KMS-11 (cell line): ENCODE measurements around the gene PCNX4.

ENCODE experiments used
- H2AFZ ChIP-seq: fragments of 200-600 bp; sonication (generic); 2 replicates; pipeline ENCODE4 v1.6.1; 2016; ENCODE audit warnings: antibody characterized with exemption, mixed run types, low read depth
- H3K27ac ChIP-seq: fragments of 200-600 bp; sonication (generic); 2 replicates; pipeline ENCODE4 v1.6.1; 2016; ENCODE audit warnings: mild to moderate bottlenecking, mixed run types
- H3K27me3 ChIP-seq: fragments of 200-600 bp; sonication (generic); 2 replicates; pipeline ENCODE4 v1.6.1; 2017; ENCODE audit warnings: mild to moderate bottlenecking, low read depth, mixed run types, moderate library complexity; ENCODE audit not compliant: insufficient read depth
- H3K36me3 ChIP-seq: fragments of 200-600 bp; sonication (generic); 2 replicates; pipeline ENCODE4 v1.6.1; 2017; ENCODE audit warnings: mild to moderate bottlenecking, mixed run types; ENCODE audit not compliant: insufficient read depth
- H3K4me1 ChIP-seq: fragments of 200-600 bp; sonication (generic); 2 replicates; pipeline ENCODE4 v1.6.1; 2016; ENCODE audit warnings: mild to moderate bottlenecking, low read depth, mixed run types; ENCODE audit not compliant: poor library complexity, severe bottlenecking
- H3K4me2 ChIP-seq: fragments of 200-600 bp; sonication (generic); 2 replicates; pipeline ENCODE4 v1.7.0; 2016; ENCODE audit warnings: mild to moderate bottlenecking, mixed run types
- H3K4me3 ChIP-seq: fragments of 200-600 bp; sonication (generic); IDR thresholded peaks from 2 replicates; pipeline ENCODE4 v1.6.1; 2017; ENCODE audit warnings: low read depth, low read length, mixed read lengths; ENCODE audit not compliant: insufficient read depth
- H3K79me2 ChIP-seq: fragments of 200-600 bp; sonication (generic); 2 replicates; pipeline ENCODE4 v1.6.1; 2016; ENCODE audit warnings: low read depth, mixed run types; ENCODE audit not compliant: insufficient read depth
- H3K9ac ChIP-seq: fragments of 200-600 bp; sonication (generic); 2 replicates; pipeline ENCODE4 v1.6.1; 2016; ENCODE audit warnings: mild to moderate bottlenecking, mixed run types
- H4K20me1 ChIP-seq: fragments of 200-600 bp; sonication (generic); 2 replicates; pipeline ENCODE4 v1.6.1; 2016; ENCODE audit warnings: mild to moderate bottlenecking, mixed run types; ENCODE audit not compliant: insufficient read depth
- CTCF ChIP-seq: fragments of 200-600 bp; sonication (generic); conservative IDR thresholded peaks from 2 replicates; pipeline ENCODE4 v1.6.1; 2017; ENCODE audit warnings: low read depth, mild to moderate bottlenecking, antibody characterized with exemption, low read length, moderate library complexity, mixed read lengths

PCNX4 gene

GRCh38 chr14:60206837-60207533 lies 115.3 kb downstream of the PCNX4 start:
- TF ChIP-seq CTCF = no peak
- H3K9ac ChIP-seq = no peak overlapping the region
- H4K20me1 ChIP-seq = no peaks in the 10 kb centered on the region
- H3K4me2 ChIP-seq = no peak overlapping the region
- no peak overlapping the region for H2AFZ ChIP-seq
- no peaks in the 10 kb centered on the region for H3K36me3 ChIP-seq
- H3K4me1 ChIP-seq = no peaks in the 10 kb centered on the region
- no peak overlapping the region for H3K27ac ChIP-seq
- H3K79me2 ChIP-seq = no peaks in the 10 kb centered on the region
- H3K27me3 ChIP-seq = no peaks in the 10 kb centered on the region
- H3K4me3 ChIP-seq = no peak overlapping the region

GRCh38 chr14:60210703-60211102 lies 119.0 kb downstream of the PCNX4 start:
- no peak overlapping the region for H2AFZ ChIP-seq
- no peaks in the 10 kb centered on the region for H3K4me1 ChIP-seq
- no peak overlapping the region for H3K27ac ChIP-seq
- no peak overlapping the region for H3K4me3 ChIP-seq
- H3K27me3 ChIP-seq = no peaks in the 10 kb centered on the region
- no peak overlapping the region for H3K4me2 ChIP-seq
- no peaks in the 10 kb centered on the region for H3K36me3 ChIP-seq
- H3K9ac ChIP-seq = no peak overlapping the region
- no peak for TF ChIP-seq CTCF
- no peaks in the 10 kb centered on the region for H4K20me1 ChIP-seq
- no peaks in the 10 kb centered on the region for H3K79me2 ChIP-seq

DNA sequence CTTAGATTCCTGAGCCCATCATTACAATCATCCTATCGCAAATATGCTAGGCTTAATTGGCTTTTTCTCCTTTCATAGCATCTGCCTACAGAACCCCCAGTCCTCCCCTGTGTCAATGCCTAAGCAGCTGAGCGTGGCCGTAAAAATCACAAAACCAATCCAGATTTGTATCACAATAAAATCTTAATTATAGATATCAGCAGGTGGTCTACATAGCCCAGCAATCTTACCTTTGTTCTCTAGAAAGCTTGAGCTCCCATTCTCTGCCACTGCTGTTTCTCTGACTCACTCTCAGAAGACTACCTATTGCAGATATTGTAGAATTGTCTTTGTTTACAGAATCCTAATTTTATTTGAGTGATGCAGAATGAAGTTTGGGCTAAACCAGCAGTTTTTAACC lies 119.4 kb downstream of the PCNX4 start:
- no peak overlapping the region for H3K4me2 ChIP-seq
- no peak for TF ChIP-seq CTCF
- no peaks in the 10 kb centered on the region for H3K4me1 ChIP-seq
- no peaks in the 10 kb centered on the region for H4K20me1 ChIP-seq
- H3K79me2 ChIP-seq = no peaks in the 10 kb centered on the region
- H3K4me3 ChIP-seq = no peak overlapping the region
- no peak overlapping the region for H2AFZ ChIP-seq
- H3K27ac ChIP-seq = no peak overlapping the region
- no peaks in the 10 kb centered on the region for H3K27me3 ChIP-seq
- H3K9ac ChIP-seq = no peak overlapping the region
- no peaks in the 10 kb centered on the region for H3K36me3 ChIP-seq

DNA sequence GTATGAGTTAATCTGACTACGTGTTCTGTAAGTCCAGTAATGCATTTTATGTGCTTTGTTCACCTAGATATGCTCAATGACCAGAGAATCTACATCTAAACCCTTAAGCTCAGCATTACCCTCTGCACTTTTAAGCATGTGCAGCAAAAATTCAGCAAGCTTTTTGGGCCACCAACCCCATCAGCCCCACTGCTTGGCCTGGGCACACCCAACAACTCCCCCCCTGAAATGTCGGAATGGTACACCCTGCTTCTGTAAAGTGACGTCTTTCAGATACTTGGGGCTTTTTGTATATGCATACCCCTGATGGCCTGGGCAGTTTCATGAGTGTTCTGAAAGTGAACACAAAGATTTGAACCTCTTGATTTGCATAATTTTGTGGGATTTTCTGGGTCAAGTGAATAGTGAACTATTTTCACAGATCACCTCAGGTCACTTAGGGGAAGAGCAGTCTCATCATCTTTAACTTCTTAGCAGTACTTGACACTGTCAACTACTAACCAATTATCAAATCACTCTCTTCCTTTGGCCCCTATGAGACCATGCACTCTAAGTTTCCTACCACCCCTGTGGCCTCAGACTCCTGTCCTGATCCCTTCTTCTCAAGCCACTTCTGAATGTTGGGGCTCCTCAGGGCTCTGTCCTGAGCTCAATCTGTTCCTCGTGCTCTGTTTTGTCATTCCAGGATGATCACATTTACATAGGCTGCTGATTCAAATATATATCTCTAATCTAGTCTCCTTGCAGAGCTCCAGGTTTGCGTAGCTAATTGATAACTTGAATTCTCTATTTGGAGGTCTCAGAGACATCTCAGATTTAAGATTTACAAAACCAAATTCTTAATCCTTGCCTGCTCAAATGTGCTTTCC lies 121.0 kb downstream of the PCNX4 start:
- Histone ChIP-seq H4K20me1 (no peaks in the 10 kb centered on the region), H3K36me3 (no peaks in the 10 kb centered on the region), H3K27me3 (no peaks in the 10 kb centered on the region), H3K9ac (no peak overlapping the region), H3K79me2 (no peaks in the 10 kb centered on the region), H2AFZ (no peak overlapping the region), H3K4me1 (no peaks in the 10 kb centered on the region), H3K27ac (no peak overlapping the region), H3K4me2 (no peak overlapping the region), H3K4me3 (no peak overlapping the region)
- no peak for TF ChIP-seq CTCF
